Mucosa of gallbladder (tissue), 1 donor: ENCODE data around the gene TTI1. TPM values are rescaled to one million over a fixed set of nuclear protein-coding genes. Genes with fewer than 3 reads are reported as not detected.
"Not testable (repeated sequence)": the region's sequence is repeated elsewhere in the genome, so short reads cannot be mapped to it uniquely, and the experiment has no call there.

Experiments used
- DNase-seq: peaks from one replicate; pipeline ENCODE4 v3.0.0-alpha.2; 2020; ENCODE audit warnings: low spot score
- total RNA-seq: library from RNA; stranded (reverse); gene quantifications from one replicate; pipeline ENCODE4 v1.2.1, GENCODE V29; 2021
- donor health status: DM: no; HTN: no; CAD: no.

TTI1 gene
- total RNA-seq, 1 donor from 2014 or later = 19.1 TPM

GRCh38 chr20:37969949-37970855 is 63.1 kb downstream of the TTI1 start:
- no peak for DNase-seq

GRCh38 chr20:37968841-37969401 is 64.3 kb downstream of the TTI1 start:
- no peak for DNase-seq

- not testable (repeated sequence) for DNase-seq
Measured at GRCh38 chr20:37963483-37963882, 69.8 kb downstream of the TTI1 start.

- DNase-seq = no peak
Measured at GRCh38 chr20:37961066-37961465, 72.2 kb downstream of the TTI1 start.

- DNase-seq = no peak
Measured at GRCh38 chr20:37958856-37959520, 74.3 kb downstream of the TTI1 start.

GRCh38 chr20:37956107-37956585 is 77.1 kb downstream of the TTI1 start:
- DNase-seq = no peak

- DNase-seq = no peak
Measured at GRCh38 chr20:37955511-37955910, 77.7 kb downstream of the TTI1 start.

- no peak for DNase-seq
Measured at GRCh38 chr20:37954626-37955025, 78.6 kb downstream of the TTI1 start.

- DNase-seq = no peak
Measured at GRCh38 chr20:37954190-37954589, 79.1 kb downstream of the TTI1 start.

- DNase-seq = no peak
Measured at GRCh38 chr20:37948956-37949355, 84.3 kb downstream of the TTI1 start.

GRCh38 chr20:37947943-37948342 is 85.3 kb downstream of the TTI1 start:
- no peak for DNase-seq

GRCh38 chr20:37946946-37947345 is 86.3 kb downstream of the TTI1 start:
- no peak for DNase-seq

GRCh38 chr20:37945091-37945547 is 88.1 kb downstream of the TTI1 start:
- DNase-seq = no peak

GRCh38 chr20:37944456-37944981 is 88.7 kb downstream of the TTI1 start:
- no peak for DNase-seq

- DNase-seq = no peak
Measured at GRCh38 chr20:37943501-37944455, 89.5 kb downstream of the TTI1 start.

GRCh38 chr20:37943033-37943432 is 90.2 kb downstream of the TTI1 start:
- no peak for DNase-seq

GRCh38 chr20:37941992-37942391 is 91.3 kb downstream of the TTI1 start:
- no peak for DNase-seq

GRCh38 chr20:37941332-37941731 is 91.9 kb downstream of the TTI1 start:
- DNase-seq = no peak

- DNase-seq = no peak
Measured at GRCh38 chr20:37940858-37941257, 92.4 kb downstream of the TTI1 start.

GRCh38 chr20:37939701-37940560 is 93.3 kb downstream of the TTI1 start:
- DNase-seq = no peak
